ENCODE measurements around the gene MGLL. TPM values are rescaled to one million over a fixed set of nuclear protein-coding genes. Genes with fewer than 3 reads are reported as not detected.
A peak's percentile ranks its signal among the peaks of the same experiment; 100 is the strongest.

Gene MGLL
- total RNA-seq = 1 to 10 TPM; 3.4 to 5.0 TPM

DNA sequence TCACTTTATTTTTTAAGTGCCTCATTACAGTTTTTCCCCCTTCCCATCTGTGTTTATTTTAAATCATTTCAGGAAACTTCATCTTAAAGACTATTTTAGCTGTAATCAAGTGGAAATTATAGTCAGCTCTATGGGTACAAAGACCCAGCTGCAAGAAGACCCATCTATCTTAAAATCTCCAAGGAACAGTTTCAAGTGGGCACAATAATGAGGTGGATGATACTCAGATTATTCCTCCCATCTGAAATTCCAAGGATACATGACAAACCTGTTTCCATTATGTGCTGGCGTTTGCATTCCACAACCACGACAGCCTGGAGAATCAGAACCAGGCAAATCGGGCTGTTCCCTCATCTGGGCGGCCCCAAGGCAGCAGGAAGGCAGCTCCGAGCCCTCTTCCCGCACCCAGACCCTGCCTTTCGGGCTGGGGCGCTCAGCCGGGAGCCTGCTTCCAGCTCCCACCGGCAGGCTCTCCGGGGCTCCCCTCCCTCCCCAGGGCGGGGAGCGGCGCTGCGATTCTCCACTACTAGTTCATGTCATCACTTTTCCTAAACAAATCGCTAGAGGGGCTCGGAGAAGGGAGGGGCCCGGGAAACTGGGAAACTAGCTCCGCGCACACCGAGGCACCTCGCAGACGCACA lies at the start of gene MGLL:
TSS of gene MGLL (minus strand) at position 475 of the 641 bp plus-strand sequence. CDS start at position 278, 197 bp downstream.
- Mint-ChIP-seq H3K27ac (peak within 1 kb of the TSS; percentile 79), H3K36me3 (no peaks in the 10 kb centered on the region), H3K27me3 (peaks cover 51% of the 10 kb centered on the region), H3K9me3 (ENCODE audit: low read depth) (no peaks in the 10 kb centered on the region), H3K4me3 (peak within 1 kb of the TSS; percentile 84), H3K4me1 (peaks cover 39% of the 10 kb centered on the region)
- DNase-seq (no peak), ATAC-seq (peak; percentile 17)
- CTCF ChIA-PET = interaction anchor here (1.0 to 4.9 kb wide), 6 partner anchors 31 to 246 kb away, joined by 3 to 39 read pairs (median 3); no protein-coding TSS in a partner anchor

DNA sequence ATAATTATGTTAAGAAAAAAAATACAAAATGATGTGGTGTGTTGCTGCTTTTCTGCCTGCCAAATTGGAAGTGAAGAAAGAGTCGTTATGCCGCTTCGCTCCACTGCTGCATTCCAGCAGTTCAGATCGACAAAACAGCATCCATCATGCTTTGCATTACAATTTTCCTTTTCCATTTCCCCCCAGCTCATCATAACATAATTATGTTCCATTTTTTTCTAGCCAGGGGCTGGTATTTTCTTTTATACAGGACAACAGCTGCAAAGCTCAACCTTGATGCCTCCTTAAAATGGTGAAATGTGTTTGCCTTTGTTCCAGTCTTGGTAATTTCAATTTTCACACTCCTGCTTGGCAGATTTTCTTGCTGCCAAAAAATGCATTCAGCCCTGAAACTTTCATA lies 47.8 kb upstream of the MGLL start:
- ATAC-seq (no peak), DNase-seq (no peak)
- Mint-ChIP-seq H3K27ac (no peak overlapping the region), H3K9me3 (ENCODE audit: low read depth) (no peaks in the 10 kb centered on the region), H3K4me1 (peaks cover 14% of the 10 kb centered on the region), H3K27me3 (peaks cover 16% of the 10 kb centered on the region), H3K4me3 (no peak overlapping the region), H3K36me3 (no peaks in the 10 kb centered on the region)
- CTCF ChIA-PET = no interaction called here

DNA sequence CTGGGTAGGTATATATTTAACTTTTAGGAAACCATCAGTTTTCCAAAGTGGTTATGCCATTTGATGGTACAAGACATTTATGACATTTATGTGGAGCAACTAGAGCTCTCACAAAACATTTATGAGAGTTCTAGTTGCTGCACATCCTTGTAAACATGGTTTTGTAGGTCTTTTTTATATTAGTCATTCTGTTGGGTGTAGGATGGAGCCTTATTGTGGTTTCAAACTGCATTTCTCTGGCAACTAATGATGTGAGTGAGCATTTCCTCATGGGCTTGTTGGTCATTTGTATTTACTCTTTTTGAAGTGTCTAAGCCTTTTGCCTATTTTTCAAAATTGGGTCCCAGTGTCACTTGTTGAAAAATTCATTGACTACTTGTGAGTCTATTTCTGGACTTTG lies 45.7 kb upstream of the MGLL start:
- DNase-seq (no peak), ATAC-seq (no peak)
- H3K9me3 Mint-ChIP-seq (ENCODE audit: low read depth) = no peaks in the 10 kb centered on the region
- CTCF ChIA-PET = interaction anchor here (1.5 kb wide), 1 partner anchor 18 kb away, joined by 3 read pairs; no protein-coding TSS in a partner anchor
- H3K27ac Mint-ChIP-seq = no peak overlapping the region
- no peaks in the 10 kb centered on the region for H3K36me3 Mint-ChIP-seq
- H3K4me1 Mint-ChIP-seq = peaks cover 14% of the 10 kb centered on the region
- no peak overlapping the region for H3K4me3 Mint-ChIP-seq
- H3K27me3 Mint-ChIP-seq = peaks cover 13% of the 10 kb centered on the region

DNA sequence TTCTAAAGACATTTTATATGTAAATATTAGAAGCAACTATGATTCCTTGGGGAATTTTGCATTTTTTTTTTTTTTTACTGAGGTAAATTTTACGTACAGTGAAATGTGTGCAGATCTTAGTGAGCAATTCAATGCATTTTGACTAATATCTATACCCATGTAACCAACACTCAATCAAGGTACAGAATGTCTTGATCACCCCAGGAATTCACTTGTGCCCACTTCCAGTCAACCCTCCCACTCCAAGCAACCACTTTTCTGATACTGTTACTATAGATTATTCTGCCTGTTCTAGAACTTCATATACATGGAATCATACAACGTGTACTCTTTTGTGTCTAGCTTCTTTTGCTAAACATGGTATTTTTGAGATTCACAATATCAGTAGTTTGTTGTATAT lies 45.1 kb upstream of the MGLL start:
- CTCF ChIA-PET = interaction anchor here (1.5 kb wide), 1 partner anchor 18 kb away, joined by 3 read pairs; no protein-coding TSS in a partner anchor
- H3K4me3 Mint-ChIP-seq = no peak overlapping the region
- peaks cover 12% of the 10 kb centered on the region for H3K27me3 Mint-ChIP-seq
- no peaks in the 10 kb centered on the region for H3K9me3 Mint-ChIP-seq (ENCODE audit: low read depth)
- DNase-seq = no peak
- H3K36me3 Mint-ChIP-seq = no peaks in the 10 kb centered on the region
- H3K27ac Mint-ChIP-seq = no peak overlapping the region
- H3K4me1 Mint-ChIP-seq = peaks cover 14% of the 10 kb centered on the region
- no peak for ATAC-seq

DNA sequence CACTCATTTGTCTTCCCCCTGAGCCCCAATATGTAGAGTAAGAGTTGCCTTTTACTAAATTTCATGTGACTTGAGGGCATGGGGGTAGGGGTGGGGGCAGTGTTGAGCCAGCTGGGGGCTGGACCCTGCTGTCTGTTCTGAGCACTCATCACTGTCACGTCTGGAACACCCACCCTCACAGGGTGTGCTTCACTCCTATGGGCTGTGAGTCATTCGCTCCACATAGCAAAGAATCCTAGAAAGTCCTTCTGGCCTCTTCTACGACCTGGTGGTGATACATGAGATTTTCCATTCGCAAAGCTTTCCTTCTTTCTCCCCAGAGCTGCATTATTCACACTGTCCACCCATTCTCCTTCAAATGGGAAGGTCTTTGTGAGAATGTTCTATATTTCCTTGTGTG lies 43.6 kb upstream of the MGLL start:
- H3K36me3 Mint-ChIP-seq = no peaks in the 10 kb centered on the region
- H3K9me3 Mint-ChIP-seq (ENCODE audit: low read depth) = no peaks in the 10 kb centered on the region
- DNase-seq = no peak
- H3K4me3 Mint-ChIP-seq = no peak overlapping the region
- peaks cover 14% of the 10 kb centered on the region for H3K4me1 Mint-ChIP-seq
- no peak overlapping the region for H3K27ac Mint-ChIP-seq
- H3K27me3 Mint-ChIP-seq = peaks cover 11% of the 10 kb centered on the region
- CTCF ChIA-PET = no interaction called here
- ATAC-seq = no peak

DNA sequence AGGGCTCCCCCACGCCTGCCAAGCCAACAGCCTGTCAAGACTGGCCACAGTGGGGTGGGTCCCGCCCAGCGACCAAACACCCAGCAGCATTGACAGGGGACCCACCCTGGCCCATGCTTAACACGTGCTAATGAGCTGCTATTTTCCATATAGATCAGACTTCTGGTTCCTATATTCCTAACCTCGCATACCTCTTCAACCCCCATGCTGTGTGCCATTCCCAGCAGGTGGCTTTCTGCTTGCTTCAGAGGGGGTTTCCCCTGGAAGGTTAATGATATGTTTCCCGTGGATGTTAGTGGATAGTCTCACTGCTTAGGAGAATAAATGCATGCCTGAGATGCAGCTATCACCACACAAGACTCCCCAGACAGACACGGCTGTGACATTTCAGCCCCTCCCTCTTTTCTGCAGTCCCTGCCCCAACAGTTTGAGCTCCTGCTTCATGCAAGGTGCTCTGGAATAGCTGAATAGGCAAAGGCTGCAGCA lies 37.9 kb upstream of the MGLL start:
- Mint-ChIP-seq H3K27me3 (peaks cover 5% of the 10 kb centered on the region), H3K4me1 (peaks cover 7% of the 10 kb centered on the region), H3K4me3 (no peak overlapping the region), H3K27ac (no peak overlapping the region), H3K36me3 (no peaks in the 10 kb centered on the region), H3K9me3 (ENCODE audit: low read depth) (no peaks in the 10 kb centered on the region)
- no peak for ATAC-seq
- no peak for DNase-seq
- CTCF ChIA-PET = no interaction called here

DNA sequence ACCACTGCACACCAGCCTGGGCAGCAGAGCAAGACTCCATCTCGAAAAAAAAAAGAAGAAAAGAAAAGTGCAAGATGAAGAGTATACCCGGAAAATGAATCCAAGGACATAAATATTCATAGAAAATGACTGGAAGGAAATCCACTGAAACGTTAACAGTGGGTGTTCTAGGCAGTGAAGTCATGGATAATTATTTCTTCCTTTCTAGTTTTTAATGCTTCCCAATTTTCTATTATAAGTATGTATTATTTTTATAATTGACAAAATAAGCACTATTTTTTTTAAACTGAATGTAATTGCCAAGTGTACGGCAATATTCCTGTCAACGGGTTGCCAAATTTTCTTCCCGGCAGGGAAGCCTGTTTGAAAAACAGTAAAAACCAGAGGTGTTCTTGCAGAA lies 37.4 kb upstream of the MGLL start:
- CTCF ChIA-PET = no interaction called here

DNA sequence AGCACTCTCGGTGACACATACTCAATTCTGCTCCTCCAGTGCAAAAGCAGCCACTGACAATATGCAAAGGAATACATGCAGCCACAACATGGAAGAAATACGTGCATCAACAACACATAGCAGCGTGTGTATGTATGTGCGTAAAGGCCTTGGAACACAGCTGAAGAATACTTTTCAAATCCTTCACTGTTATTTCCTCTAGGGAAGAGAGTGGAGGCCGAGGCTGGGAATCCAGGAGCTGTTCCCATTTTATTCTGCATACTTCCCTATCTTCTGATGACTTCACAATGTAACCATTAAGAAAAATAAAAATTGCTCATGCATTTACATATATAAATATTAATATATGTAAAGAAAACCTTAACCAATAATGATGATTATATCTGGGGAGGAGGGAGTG lies 36.6 kb upstream of the MGLL start:
- CTCF ChIA-PET = no interaction called here
- Mint-ChIP-seq H3K4me1 (peaks cover 7% of the 10 kb centered on the region), H3K27me3 (peaks cover 7% of the 10 kb centered on the region), H3K4me3 (no peak overlapping the region), H3K36me3 (no peaks in the 10 kb centered on the region), H3K9me3 (ENCODE audit: low read depth) (no peaks in the 10 kb centered on the region), H3K27ac (no peak overlapping the region)
- ATAC-seq (no peak), DNase-seq (no peak)

More for the DNA sequence above, 37.4 kb upstream of the MGLL start:
- no peak for DNase-seq
- H3K4me3 Mint-ChIP-seq = no peak overlapping the region
- no peaks in the 10 kb centered on the region for H3K9me3 Mint-ChIP-seq (ENCODE audit: low read depth)
- H3K27me3 Mint-ChIP-seq = peaks cover 5% of the 10 kb centered on the region
- peaks cover 7% of the 10 kb centered on the region for H3K4me1 Mint-ChIP-seq
- no peak for ATAC-seq
- H3K27ac Mint-ChIP-seq = no peak overlapping the region
- no peaks in the 10 kb centered on the region for H3K36me3 Mint-ChIP-seq

DNA sequence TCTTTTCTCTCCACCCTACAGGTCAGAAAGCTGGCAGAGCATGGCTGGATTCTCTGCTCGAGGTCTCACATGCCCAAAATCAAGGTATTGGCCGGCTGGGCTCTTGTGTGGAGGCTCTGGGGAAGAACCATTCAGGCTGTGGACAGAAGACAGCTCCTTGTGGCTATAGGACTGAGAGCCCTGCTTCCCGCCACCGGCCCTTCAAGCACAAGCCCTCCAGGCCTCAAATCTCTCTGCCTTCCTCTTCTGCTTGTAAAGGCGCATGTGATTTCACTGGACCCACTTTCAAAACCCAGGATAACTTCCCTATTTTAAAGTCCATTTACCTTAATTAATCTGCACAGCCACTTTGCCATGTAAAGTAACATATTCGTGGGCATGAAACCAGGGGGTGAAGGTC lies 36.2 kb upstream of the MGLL start:
- no peak overlapping the region for H3K27ac Mint-ChIP-seq
- peaks cover 7% of the 10 kb centered on the region for H3K4me1 Mint-ChIP-seq
- ATAC-seq (no peak), DNase-seq (no peak)
- CTCF ChIA-PET = no interaction called here
- no peak overlapping the region for H3K4me3 Mint-ChIP-seq
- H3K9me3 Mint-ChIP-seq (ENCODE audit: low read depth) = no peaks in the 10 kb centered on the region
- no peaks in the 10 kb centered on the region for H3K36me3 Mint-ChIP-seq
- H3K27me3 Mint-ChIP-seq = peaks cover 10% of the 10 kb centered on the region

DNA sequence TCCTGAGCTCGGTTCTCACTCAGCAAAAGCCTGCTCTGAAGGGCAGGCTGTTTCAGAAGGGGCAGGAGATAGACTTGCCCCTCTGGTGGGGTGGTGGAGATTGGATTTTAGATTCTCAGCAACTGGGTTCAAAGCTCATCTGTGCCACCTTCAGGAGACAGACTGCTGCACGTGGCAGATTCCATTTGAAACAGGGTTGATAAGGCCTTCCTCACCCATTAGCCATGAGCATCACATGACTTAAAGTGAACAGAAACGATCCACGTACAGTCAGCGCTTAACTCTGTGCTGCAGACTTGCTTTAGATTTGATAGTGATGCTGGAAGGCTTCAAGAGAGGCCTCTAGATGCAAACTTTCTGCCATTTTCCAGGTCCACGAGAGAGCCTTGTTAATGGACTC lies 35.0 kb upstream of the MGLL start:
- CTCF ChIA-PET = interaction anchor here (0.8 to 1.0 kb wide), 2 partner anchors 114 to 161 kb away, joined by 3 to 4 read pairs; no protein-coding TSS in a partner anchor
- H3K4me3 Mint-ChIP-seq = no peak overlapping the region
- H3K9me3 Mint-ChIP-seq (ENCODE audit: low read depth) = no peaks in the 10 kb centered on the region
- no peak overlapping the region for H3K27ac Mint-ChIP-seq
- ATAC-seq (no peak), DNase-seq (no peak)
- peaks cover 10% of the 10 kb centered on the region for H3K27me3 Mint-ChIP-seq
- no peaks in the 10 kb centered on the region for H3K36me3 Mint-ChIP-seq
- peaks cover 7% of the 10 kb centered on the region for H3K4me1 Mint-ChIP-seq

DNA sequence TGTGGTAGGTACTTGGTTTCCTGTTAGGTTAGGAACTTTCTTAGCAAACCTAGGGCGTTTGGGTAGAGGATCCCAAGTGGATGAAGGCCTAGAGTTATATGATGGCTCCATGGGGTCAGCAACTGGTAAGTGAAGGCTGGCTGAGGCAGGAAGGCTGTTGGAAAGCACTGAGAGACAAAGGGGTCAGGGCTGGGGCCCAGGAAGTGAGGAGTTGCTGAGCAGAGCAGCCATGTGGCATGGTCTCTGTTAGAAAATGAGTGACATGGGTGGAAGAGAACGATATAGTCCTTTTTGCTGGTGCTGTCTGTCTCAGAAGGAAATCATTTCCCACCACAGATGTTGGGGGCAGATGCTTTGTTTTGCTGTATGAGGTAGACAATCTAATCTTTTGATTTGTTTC lies 34.5 kb upstream of the MGLL start:
- Mint-ChIP-seq H3K27me3 (peaks cover 10% of the 10 kb centered on the region), H3K27ac (peak overlapping the region; percentile 20), H3K9me3 (ENCODE audit: low read depth) (no peaks in the 10 kb centered on the region), H3K4me1 (peaks cover 7% of the 10 kb centered on the region), H3K4me3 (no peak overlapping the region), H3K36me3 (no peaks in the 10 kb centered on the region)
- DNase-seq = no peak
- CTCF ChIA-PET = interaction anchor here (0.8 to 1.0 kb wide), 2 partner anchors 114 to 161 kb away, joined by 3 to 4 read pairs; no protein-coding TSS in a partner anchor
- ATAC-seq = no peak

DNA sequence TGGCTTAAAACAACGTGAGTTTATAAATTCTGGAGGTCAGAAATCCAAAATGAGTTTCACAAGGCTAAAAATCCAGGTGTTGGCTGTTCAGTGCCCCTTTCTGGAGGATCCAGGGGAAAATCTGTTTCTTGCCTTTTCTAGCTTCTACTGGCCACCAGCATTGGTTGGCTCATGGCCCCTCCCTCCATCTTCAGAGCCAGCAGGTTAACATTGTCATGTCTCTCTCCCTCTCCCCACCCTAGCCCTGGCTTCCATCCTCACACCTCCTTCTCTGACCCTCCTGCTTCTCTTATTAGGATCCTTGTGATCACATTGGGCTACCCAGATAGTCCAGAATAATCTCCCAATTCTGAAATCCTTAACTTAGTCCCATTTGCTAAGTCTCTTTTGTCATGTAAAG lies 32.9 kb upstream of the MGLL start:
- no peak overlapping the region for H3K27ac Mint-ChIP-seq
- H3K36me3 Mint-ChIP-seq = no peaks in the 10 kb centered on the region
- H3K4me1 Mint-ChIP-seq = peaks cover 7% of the 10 kb centered on the region
- peaks cover 4% of the 10 kb centered on the region for H3K27me3 Mint-ChIP-seq
- ATAC-seq (no peak), DNase-seq (no peak)
- H3K4me3 Mint-ChIP-seq = no peak overlapping the region
- CTCF ChIA-PET = no interaction called here
- no peaks in the 10 kb centered on the region for H3K9me3 Mint-ChIP-seq (ENCODE audit: low read depth)

DNA sequence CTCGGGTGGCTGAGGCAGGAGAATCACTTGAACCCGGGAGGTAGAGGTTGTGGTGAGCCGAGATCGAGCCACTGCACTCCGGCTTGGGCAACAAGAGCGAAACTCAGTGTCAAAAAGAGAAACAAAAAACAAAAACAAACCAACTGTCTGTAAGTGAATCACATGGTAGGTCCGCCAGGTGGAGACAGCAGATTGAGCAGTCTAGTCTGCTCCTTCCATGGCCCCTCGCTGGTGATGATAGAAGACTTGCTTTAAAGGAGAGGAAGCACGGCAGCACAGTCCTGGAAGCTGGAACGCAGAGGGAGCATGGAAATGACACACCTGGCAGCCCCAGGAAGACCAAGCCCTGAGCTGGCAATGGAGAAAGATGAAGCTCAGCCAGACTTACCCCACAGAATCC lies 31.4 kb upstream of the MGLL start:
- no peaks in the 10 kb centered on the region for H3K36me3 Mint-ChIP-seq
- peaks cover 7% of the 10 kb centered on the region for H3K4me1 Mint-ChIP-seq
- CTCF ChIA-PET = interaction anchor here (0.8 kb wide), 1 partner anchor 10 kb away, joined by 3 read pairs; no protein-coding TSS in a partner anchor
- no peaks in the 10 kb centered on the region for H3K9me3 Mint-ChIP-seq (ENCODE audit: low read depth)
- no peak for DNase-seq
- no peak overlapping the region for H3K27ac Mint-ChIP-seq
- H3K27me3 Mint-ChIP-seq = peaks cover 6% of the 10 kb centered on the region
- no peak overlapping the region for H3K4me3 Mint-ChIP-seq
- ATAC-seq = no peak

DNA sequence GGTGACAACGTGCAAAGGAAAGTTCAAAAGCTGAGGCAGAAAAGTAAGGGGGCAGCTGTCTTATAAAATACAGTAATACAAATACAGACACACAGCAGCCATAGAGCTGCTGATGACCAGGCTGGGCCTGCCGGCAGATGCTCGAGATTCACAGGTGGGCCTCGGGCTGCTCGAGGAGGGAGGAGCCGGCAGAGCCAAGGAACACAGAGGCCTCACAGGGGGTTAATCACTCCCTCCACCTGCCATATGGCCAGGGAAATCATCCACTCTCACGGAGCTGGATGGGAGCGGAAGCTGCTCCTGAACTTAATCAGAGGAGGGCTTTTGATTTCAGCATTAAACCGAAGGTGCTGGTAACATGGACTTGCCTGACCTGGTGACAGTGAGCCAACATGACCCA lies 29.6 kb upstream of the MGLL start:
- DNase-seq (no peak), ATAC-seq (no peak)
- CTCF ChIA-PET = no interaction called here
- Mint-ChIP-seq H3K4me1 (peaks cover 6% of the 10 kb centered on the region), H3K27ac (no peak overlapping the region), H3K9me3 (ENCODE audit: low read depth) (no peaks in the 10 kb centered on the region), H3K27me3 (peaks cover 17% of the 10 kb centered on the region), H3K4me3 (no peak overlapping the region), H3K36me3 (no peaks in the 10 kb centered on the region)
